Ammon's horn (tissue), 1 donor: ENCODE data around the gene PLEKHM1.
"Not testable (repeated sequence)": the region's sequence is repeated elsewhere in the genome, so short reads cannot be mapped to it uniquely, and the experiment has no call there.

Experiments
- DNase-seq: peaks from one replicate; pipeline ENCODE4 v3.0.0-alpha.2; 2016; ENCODE audit warnings: low spot score

PLEKHM1 gene

GRCh38 chr17:45461524-45462327 lies 28.8 kb downstream of the PLEKHM1 start:
- DNase-seq: not testable (repeated sequence)

- DNase-seq: not testable (repeated sequence)
Observed at GRCh38 chr17:45460422-45460821, 30.1 kb downstream of the PLEKHM1 start.

GRCh38 chr17:45454341-45454740 lies 36.2 kb downstream of the PLEKHM1 start:
- DNase-seq: not testable (repeated sequence)

- DNase-seq: not testable (repeated sequence)
Observed at GRCh38 chr17:45453731-45454130, 36.8 kb downstream of the PLEKHM1 start.

- not testable (repeated sequence) for DNase-seq
Observed at GRCh38 chr17:45453225-45453534, 37.3 kb downstream of the PLEKHM1 start.

GRCh38 chr17:45452329-45453224 lies 37.9 kb downstream of the PLEKHM1 start:
- DNase-seq: not testable (repeated sequence)

- not testable (repeated sequence) for DNase-seq
Observed at GRCh38 chr17:45451660-45452059, 38.9 kb downstream of the PLEKHM1 start.

- no peak for DNase-seq
Observed at GRCh38 chr17:45451131-45451530, 39.4 kb downstream of the PLEKHM1 start.

GRCh38 chr17:45449708-45450329 lies 40.7 kb downstream of the PLEKHM1 start:
- not testable (repeated sequence) for DNase-seq

- DNase-seq: not testable (repeated sequence)
Observed at GRCh38 chr17:45449260-45449659, 41.3 kb downstream of the PLEKHM1 start.

- DNase-seq: not testable (repeated sequence)
Observed at GRCh38 chr17:45448483-45448882, 42.0 kb downstream of the PLEKHM1 start.

GRCh38 chr17:45448066-45448465 lies 42.5 kb downstream of the PLEKHM1 start:
- not testable (repeated sequence) for DNase-seq

GRCh38 chr17:45447650-45448049 lies 42.9 kb downstream of the PLEKHM1 start:
- DNase-seq: not testable (repeated sequence)

- DNase-seq: not testable (repeated sequence)
Observed at GRCh38 chr17:45446872-45447625, 43.5 kb downstream of the PLEKHM1 start.

- not testable (repeated sequence) for DNase-seq
Observed at GRCh38 chr17:45445901-45446743, 44.4 kb downstream of the PLEKHM1 start.

GRCh38 chr17:45444856-45445820 lies 45.4 kb downstream of the PLEKHM1 start:
- not testable (repeated sequence) for DNase-seq

GRCh38 chr17:45444301-45444700 lies 46.2 kb downstream of the PLEKHM1 start:
- not testable (repeated sequence) for DNase-seq

- not testable (repeated sequence) for DNase-seq
Observed at GRCh38 chr17:45443371-45444260, 46.9 kb downstream of the PLEKHM1 start.
